Astrocyte (in vitro differentiated cells and primary cell): ENCODE measurements around the gene TP53AIP1.

Experiments used
- EZH2 ChIP-seq: IDR thresholded peaks from 2 replicates; pipeline ENCODE4 v1.6.1; 2012; ENCODE audit warnings: mild to moderate bottlenecking, low read length, inconsistent platforms; ENCODE audit not compliant: insufficient read depth
- TF ChIP-seq, protein P1 (sequence below): IDR thresholded peaks from 2 replicates; pipeline ENCODE4 v1.5.1; 2011; ENCODE audit warnings: low read depth, mild to moderate bottlenecking, inconsistent platforms, low read length, moderate library complexity; ENCODE audit not compliant: insufficient read depth

DNA sequence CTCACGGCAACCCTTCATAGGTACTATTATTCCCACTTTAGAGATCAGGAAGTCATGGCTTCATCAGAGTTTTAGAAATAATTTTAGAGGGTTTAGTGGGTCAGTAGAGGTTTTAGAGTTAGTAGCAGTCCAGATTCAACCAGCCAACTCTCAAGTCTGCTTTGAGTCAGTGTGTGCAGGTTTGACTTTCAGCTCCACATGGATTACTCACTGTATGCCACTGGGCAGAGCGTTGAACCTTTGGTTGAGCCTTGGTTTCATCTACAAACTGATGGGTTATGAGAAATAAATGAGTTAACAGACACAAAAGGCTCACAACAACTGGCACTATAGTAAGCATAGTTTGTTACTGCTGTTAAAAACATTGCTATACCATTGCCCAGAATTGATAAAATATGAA, 19.0 kb upstream of the TP53AIP1 start:
- TF ChIP-seq, protein P1, sequence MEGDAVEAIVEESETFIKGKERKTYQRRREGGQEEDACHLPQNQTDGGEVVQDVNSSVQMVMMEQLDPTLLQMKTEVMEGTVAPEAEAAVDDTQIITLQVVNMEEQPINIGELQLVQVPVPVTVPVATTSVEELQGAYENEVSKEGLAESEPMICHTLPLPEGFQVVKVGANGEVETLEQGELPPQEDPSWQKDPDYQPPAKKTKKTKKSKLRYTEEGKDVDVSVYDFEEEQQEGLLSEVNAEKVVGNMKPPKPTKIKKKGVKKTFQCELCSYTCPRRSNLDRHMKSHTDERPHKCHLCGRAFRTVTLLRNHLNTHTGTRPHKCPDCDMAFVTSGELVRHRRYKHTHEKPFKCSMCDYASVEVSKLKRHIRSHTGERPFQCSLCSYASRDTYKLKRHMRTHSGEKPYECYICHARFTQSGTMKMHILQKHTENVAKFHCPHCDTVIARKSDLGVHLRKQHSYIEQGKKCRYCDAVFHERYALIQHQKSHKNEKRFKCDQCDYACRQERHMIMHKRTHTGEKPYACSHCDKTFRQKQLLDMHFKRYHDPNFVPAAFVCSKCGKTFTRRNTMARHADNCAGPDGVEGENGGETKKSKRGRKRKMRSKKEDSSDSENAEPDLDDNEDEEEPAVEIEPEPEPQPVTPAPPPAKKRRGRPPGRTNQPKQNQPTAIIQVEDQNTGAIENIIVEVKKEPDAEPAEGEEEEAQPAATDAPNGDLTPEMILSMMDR: no peak
- no peak for TF ChIP-seq EZH2
